Heart left ventricle (tissue), 13 donors: ENCODE results near the gene CTBP1.

ENCODE experiments used
- CTCF ChIP-seq, 12 donors: fragments of 200-600 bp; sonication (generic) in 4 of 12; IDR thresholded peaks; one replicate each; pipeline versions ENCODE4 v1.5.0 to v1.8.0; 2018 to 2022; ENCODE audit warnings: antibody characterized with exemption in 12 of 12, mild to moderate bottlenecking in 5 of 12
- POLR2A ChIP-seq, 2 donors: fragments of 450-650 bp; IDR thresholded peaks; one replicate each; pipeline ENCODE4 v1.6.1; 2017; ENCODE audit warnings: antibody characterized with exemption in 2 of 2, mild to moderate bottlenecking in 2 of 2, moderate library complexity in 2 of 2
- donor health status: ischemic (EF 13 %, LVEDD 7.1; RV severe dilation, severe dysfunction).
- donor health status: DM: no; HTN: yes; CAD: no.
- donor health status: DM: no; HTN: no; CAD: no.
- donor health status: ischemic (EF 25% LVEDD 6.9; RV normal size, moderate dysfunction).
- donor health status: ischemic (EF 25% LVEDD 5.7; RV mildly dilated, moderate dysfunction).
- donor health status: ischemic (EF 35%, LVEDD 5.7; RV mildly dilated, moderate dysfunction).
- donor health status: nonischemic (EF 11% LVEDD 7.7; RV severe dilation, severe dysfunction).
- donor health status: DM: yes; HTN: yes; CAD: no.
- donor health status: PGD.
- donor health status: ischemic (EF 29% LVEDD 5.4; RV normal size, mild dysfunction).
- donor health status: nonischemic (EF 23%, LVEDD 6.1; RV moderate dilation, normal function).

- no peak for TF ChIP-seq CTCF (IDR thresholded peaks at IDR 0.05)
- no peak for TF ChIP-seq POLR2A (IDR thresholded peaks at IDR 0.05)
Observed at GRCh38 chr4:1243451-1244080, 5.4 kb downstream of the CTBP1 start.
